PFSK-1 (cell line): ENCODE measurements around the gene NTRK1.

Experiments
- FOXP2 ChIP-seq: optimal IDR thresholded peaks from 2 replicates; pipeline ENCODE3; 2011; ENCODE audit warnings: borderline replicate concordance, control low read depth, inconsistent platforms; ENCODE audit not compliant: insufficient read depth; ENCODE audit errors: extremely low read length, extremely low read depth
- POLR2AphosphoS5 ChIP-seq: IDR thresholded peaks from 2 replicates; pipeline ENCODE4 v1.6.1; 2012; ENCODE audit warnings: low read depth, mild to moderate bottlenecking, control low read depth, low read length, moderate library complexity
- SIN3A ChIP-seq: IDR thresholded peaks from 2 replicates; pipeline ENCODE4 v1.6.1; 2012; ENCODE audit warnings: mild to moderate bottlenecking, low read length, moderate library complexity, borderline replicate concordance; ENCODE audit not compliant: insufficient read depth
- TAF1 ChIP-seq: IDR thresholded peaks from 2 replicates; pipeline ENCODE4 v1.6.1; 2012; ENCODE audit warnings: low read length, control low read depth, borderline replicate concordance; ENCODE audit not compliant: insufficient read depth
- TF ChIP-seq, protein P1 (sequence below), 2 experiments: IDR thresholded peaks; 2 replicates each; pipeline versions ENCODE4 v1.6.1 to v1.8.0; 2011 to 2012; ENCODE audit warnings: low read depth in 2 of 2, low read length in 2 of 2, control low read depth in 1 of 2, inconsistent platforms in 1 of 2, mild to moderate bottlenecking in 1 of 2, moderate library complexity in 1 of 2; ENCODE audit not compliant: insufficient read depth in 1 of 2

Gene NTRK1

DNA sequence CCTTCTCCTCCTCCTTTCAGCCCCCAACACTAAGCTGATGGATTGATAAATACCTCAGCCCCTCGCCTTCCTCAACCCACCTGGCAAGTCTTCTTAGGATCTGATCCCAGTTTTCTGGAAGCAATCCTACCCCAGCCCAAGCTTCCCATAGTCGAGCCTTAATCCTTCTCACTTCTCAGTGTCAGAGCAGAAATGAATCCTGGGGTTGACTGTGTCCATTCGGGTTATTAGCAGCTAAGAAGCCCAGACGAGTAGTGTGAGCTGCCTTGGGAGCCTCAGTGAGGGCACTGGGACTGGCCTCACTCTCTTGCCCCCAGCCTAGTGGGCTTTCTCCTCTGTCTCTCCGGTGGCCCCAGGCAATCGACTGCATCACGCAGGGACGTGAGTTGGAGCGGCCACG is 20.4 kb downstream of the NTRK1 start:
- no peak for TF ChIP-seq FOXP2
- TF ChIP-seq POLR2AphosphoS5: no peak
- TF ChIP-seq SIN3A: no peak
- no peak for TF ChIP-seq TAF1
- TF ChIP-seq, protein P1, sequence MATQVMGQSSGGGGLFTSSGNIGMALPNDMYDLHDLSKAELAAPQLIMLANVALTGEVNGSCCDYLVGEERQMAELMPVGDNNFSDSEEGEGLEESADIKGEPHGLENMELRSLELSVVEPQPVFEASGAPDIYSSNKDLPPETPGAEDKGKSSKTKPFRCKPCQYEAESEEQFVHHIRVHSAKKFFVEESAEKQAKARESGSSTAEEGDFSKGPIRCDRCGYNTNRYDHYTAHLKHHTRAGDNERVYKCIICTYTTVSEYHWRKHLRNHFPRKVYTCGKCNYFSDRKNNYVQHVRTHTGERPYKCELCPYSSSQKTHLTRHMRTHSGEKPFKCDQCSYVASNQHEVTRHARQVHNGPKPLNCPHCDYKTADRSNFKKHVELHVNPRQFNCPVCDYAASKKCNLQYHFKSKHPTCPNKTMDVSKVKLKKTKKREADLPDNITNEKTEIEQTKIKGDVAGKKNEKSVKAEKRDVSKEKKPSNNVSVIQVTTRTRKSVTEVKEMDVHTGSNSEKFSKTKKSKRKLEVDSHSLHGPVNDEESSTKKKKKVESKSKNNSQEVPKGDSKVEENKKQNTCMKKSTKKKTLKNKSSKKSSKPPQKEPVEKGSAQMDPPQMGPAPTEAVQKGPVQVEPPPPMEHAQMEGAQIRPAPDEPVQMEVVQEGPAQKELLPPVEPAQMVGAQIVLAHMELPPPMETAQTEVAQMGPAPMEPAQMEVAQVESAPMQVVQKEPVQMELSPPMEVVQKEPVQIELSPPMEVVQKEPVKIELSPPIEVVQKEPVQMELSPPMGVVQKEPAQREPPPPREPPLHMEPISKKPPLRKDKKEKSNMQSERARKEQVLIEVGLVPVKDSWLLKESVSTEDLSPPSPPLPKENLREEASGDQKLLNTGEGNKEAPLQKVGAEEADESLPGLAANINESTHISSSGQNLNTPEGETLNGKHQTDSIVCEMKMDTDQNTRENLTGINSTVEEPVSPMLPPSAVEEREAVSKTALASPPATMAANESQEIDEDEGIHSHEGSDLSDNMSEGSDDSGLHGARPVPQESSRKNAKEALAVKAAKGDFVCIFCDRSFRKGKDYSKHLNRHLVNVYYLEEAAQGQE (IDR thresholded peaks at IDR 0.05; ENCODE audit: insufficient read depth in 1 of 2, low read depth in 2 of 2, low read length in 2 of 2): no peak

DNA sequence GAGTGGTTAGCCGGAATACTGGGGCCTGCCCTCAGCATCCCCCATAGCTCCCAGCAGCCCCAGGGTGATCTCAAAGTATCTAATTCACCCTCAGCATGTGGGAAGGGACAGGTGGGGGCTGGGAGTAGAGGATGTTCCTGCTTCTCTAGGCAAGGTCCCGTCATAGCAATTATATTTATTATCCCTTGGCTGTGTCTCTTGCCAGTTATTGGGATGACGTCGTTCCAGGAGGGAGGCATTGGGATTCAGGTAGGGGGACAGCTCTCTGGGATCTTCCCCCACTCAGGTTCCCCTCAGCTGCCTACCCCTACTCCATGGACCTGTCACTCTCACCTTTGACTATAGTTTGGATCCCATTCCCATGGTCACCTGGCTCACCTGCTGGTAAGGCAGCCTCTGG is 21.0 kb downstream of the NTRK1 start:
- no peak for TF ChIP-seq FOXP2
- no peak for TF ChIP-seq TAF1

DNA sequence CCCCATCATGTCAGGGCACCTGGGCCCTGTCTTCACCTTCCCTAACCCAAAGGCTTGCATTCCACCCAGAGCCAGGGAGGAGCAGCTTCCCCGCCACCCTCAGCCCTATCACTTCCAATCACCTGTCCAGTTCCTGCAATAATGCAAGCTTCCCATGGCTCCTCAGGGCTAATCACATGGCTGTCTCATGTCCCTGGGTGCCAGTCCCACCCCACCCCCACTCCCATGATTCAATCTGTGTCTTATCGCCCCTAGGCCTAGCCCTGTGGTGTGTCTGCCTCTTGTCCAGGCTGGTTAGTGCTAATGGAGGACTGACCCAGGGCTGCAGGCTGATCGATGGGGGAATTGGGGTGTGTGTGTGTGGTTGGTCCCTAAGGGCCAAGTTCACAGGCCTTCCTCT is 21.9 kb downstream of the NTRK1 start:
- TF ChIP-seq FOXP2 (no peak), TAF1 (no peak), POLR2AphosphoS5 (no peak)
- TF ChIP-seq, protein P1 (IDR thresholded peaks at IDR 0.05; ENCODE audit: insufficient read depth in 1 of 2, low read depth in 2 of 2, low read length in 2 of 2): no peak

DNA sequence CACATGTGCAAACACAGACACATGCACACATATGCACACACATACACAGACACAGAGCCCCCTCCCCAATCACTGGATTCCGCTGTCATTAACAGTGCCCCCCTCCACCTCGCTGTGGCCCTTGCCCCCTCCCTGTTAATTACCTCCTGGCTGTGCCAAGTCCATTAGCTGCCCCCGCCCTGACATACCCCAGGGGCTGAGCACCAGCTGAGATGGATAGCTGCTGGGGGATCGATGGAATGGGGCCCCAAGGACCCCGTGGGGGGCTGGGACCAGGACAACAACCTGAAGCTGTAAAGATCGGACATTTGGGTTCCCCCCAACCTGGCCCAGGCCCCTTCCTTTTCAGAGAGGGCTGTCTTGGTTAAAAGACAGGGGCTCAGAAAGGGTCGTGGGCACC is 23.3 kb downstream of the NTRK1 start:
- TF ChIP-seq POLR2AphosphoS5: no peak
- no peak for TF ChIP-seq FOXP2
- TF ChIP-seq, protein P1 (IDR thresholded peaks at IDR 0.05; ENCODE audit: insufficient read depth in 1 of 2, low read depth in 2 of 2, low read length in 2 of 2): no peak
- no peak for TF ChIP-seq SIN3A
- no peak for TF ChIP-seq TAF1

DNA sequence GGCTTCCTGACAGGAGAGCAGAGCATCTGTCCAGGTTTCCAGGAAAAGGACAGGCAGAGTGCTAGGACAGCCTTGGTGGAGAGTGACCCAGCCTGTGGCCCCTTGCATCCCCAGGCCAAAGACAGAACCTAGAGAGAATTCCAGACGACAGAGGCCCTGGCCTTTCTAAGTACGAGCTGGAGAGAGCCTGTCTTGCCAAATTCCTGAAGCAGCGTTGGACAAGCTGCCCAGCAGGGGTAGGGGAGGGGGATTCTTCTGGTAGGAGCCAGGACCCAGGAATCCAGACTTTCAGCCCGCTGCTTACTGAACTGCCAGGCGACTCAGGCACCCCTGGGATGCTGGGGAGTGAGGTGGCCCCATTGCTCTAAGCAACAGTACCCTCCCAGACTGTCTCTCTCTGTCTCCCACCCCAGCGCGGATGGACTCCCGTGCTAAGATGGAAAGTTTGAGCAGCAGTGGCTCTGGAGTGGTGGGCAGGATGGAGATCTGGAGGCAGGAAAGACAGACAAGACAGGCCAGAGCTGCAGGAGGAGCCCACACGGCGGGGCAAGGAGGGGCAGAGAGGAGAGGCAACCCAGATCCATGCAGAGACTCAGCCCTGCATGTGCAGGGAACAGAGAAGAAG is 24.0 kb downstream of the NTRK1 start:
- TF ChIP-seq POLR2AphosphoS5: no peak
- no peak for TF ChIP-seq FOXP2
- TF ChIP-seq, protein P1 (IDR thresholded peaks at IDR 0.05; ENCODE audit: insufficient read depth in 1 of 2, low read depth in 2 of 2, low read length in 2 of 2): no peak
- no peak for TF ChIP-seq TAF1
- TF ChIP-seq SIN3A: no peak
